A549 (cell line): ENCODE results near the gene ZHX3. TPM values are rescaled to one million over a fixed set of nuclear protein-coding genes. Genes with fewer than 3 reads are reported as not detected.

Experiments used
- ATAC-seq, 2 experiments: fragments of 200-7000 bp in 1 of 2; fragments of >200 bp in 1 of 2; cut with Nextera tagmentation in 1 of 2; cut with Tn5 transposase in 1 of 2; 3 replicates each; pipeline versions ENCODE4 v1.8.0 to v1.9.1; 2018 to 2020; ENCODE audit warnings: mild to moderate bottlenecking in 1 of 2, moderate library complexity in 1 of 2
- CTCF ChIA-PET: fragments of 300-600 bp; sonication (Branson Sonifier 250); formaldehyde crosslinking; extraction: SDS; loops from one replicate; lab custom pipeline; 2021; ENCODE audit warnings: antibody characterized with exemption, inconsistent platforms; lab: Yijun Ruan, JAX
- POLR2A ChIA-PET: fragments of 350-600 bp; formaldehyde crosslinking; extraction: SDS; loops from one replicate; lab custom pipeline; 2021; ENCODE audit warnings: antibody characterized with exemption, inconsistent platforms; lab: Yijun Ruan, JAX
- DNase-seq, 2 experiments: peaks; one replicate each; pipeline versions ENCODE4 v3.0.0 to v3.0.0-alpha.2; 2011 to 2016; ENCODE audit warnings: low read depth in 1 of 2, low spot score in 1 of 2
- FAIRE-seq: peaks from 2 replicates; lab custom pipeline; 2011; peaks lifted over from hg19 to GRCh38; lab: Jason Lieb, UNC
- H3K27ac ChIP-seq, 2 experiments: fragments of >200 bp; sonication (Bioruptor Twin); formaldehyde crosslinking; 3 replicates each; pipeline ENCODE4 v1.5.1; 2016 to 2017
- H3K4me1 ChIP-seq: fragments of >200 bp; sonication (Bioruptor Twin); formaldehyde crosslinking; 3 replicates; pipeline ENCODE4 v1.6.1; 2016
- H3K4me2 ChIP-seq: fragments of >200 bp; sonication (Bioruptor Twin); formaldehyde crosslinking; 3 replicates; pipeline ENCODE4 v1.6.1; 2016
- H3K4me3 ChIP-seq: fragments of >200 bp; sonication (Bioruptor Twin); formaldehyde crosslinking; 3 replicates; pipeline ENCODE4 v1.5.1; 2016
- H3K9me3 ChIP-seq: fragments of >200 bp; sonication (Bioruptor Twin); formaldehyde crosslinking; 3 replicates; pipeline ENCODE4 v1.6.1; 2016
- ATOH8 ChIP-seq: fragments of 250-450 bp; sonication (Bioruptor Pico); IDR thresholded peaks from 2 replicates; pipeline ENCODE4 v1.5.0; 2020; ENCODE audit warnings: low read depth, mild to moderate bottlenecking, moderate library complexity
- BCL3 ChIP-seq: fragments of >200 bp; sonication (Bioruptor Twin); formaldehyde crosslinking; IDR thresholded peaks from 3 replicates; pipeline ENCODE4 v1.6.1; 2016
- BHLHE40 ChIP-seq: IDR thresholded peaks from 2 replicates; pipeline ENCODE4 v1.6.1; 2012; ENCODE audit warnings: low read depth, low read length, inconsistent platforms
- CBX8 ChIP-seq: fragments of 200-600 bp; sonication (generic); IDR thresholded peaks from 2 replicates; pipeline ENCODE4 v1.6.1; 2016
- CHD4 ChIP-seq: fragments of 200-600 bp; sonication (generic); IDR thresholded peaks from 2 replicates; pipeline ENCODE4 v1.6.1; 2016; ENCODE audit warnings: antibody characterized with exemption, mild to moderate bottlenecking, borderline replicate concordance
- CTCF ChIP-seq: fragments of >200 bp; sonication (Bioruptor Twin); formaldehyde crosslinking; IDR thresholded peaks from 3 replicates; pipeline ENCODE4 v1.5.1; 2016
- ELK1 ChIP-seq: fragments of 150-350 bp; IDR thresholded peaks from 2 replicates; pipeline ENCODE4 v1.6.1; 2014; ENCODE audit warnings: low read depth, mild to moderate bottlenecking, low read length
- FOSL2 ChIP-seq, 2 experiments: fragments of 450-650 bp in 1 of 2; fragments of >200 bp in 1 of 2; sonication (Bioruptor Twin) in 1 of 2; formaldehyde crosslinking; IDR thresholded peaks; 2 replicates each; pipeline versions ENCODE4 v1.5.0 to v1.6.1; 2016 to 2020; ENCODE audit warnings: mild to moderate bottlenecking in 1 of 2, moderate library complexity in 1 of 2
- GATA3 ChIP-seq: IDR thresholded peaks from 2 replicates; pipeline ENCODE4 v1.6.1; 2012; ENCODE audit warnings: borderline replicate concordance
- HDAC2 ChIP-seq: fragments of 200-600 bp; sonication (generic); IDR thresholded peaks from 2 replicates; pipeline ENCODE4 v1.6.1; 2016
- HOXA7 ChIP-seq: fragments of 250-450 bp; sonication (Bioruptor Pico); IDR thresholded peaks from 2 replicates; pipeline ENCODE4 v1.5.0; 2020; ENCODE audit warnings: mild to moderate bottlenecking, moderate library complexity
- JUN ChIP-seq, 2 experiments: fragments of >200 bp; sonication (Bioruptor Twin); formaldehyde crosslinking; IDR thresholded peaks; 2 replicates in 1 of 2; 3 replicates in 1 of 2; pipeline ENCODE4 v1.6.1; 2016 to 2017
- KDM1A ChIP-seq: fragments of 200-600 bp; sonication (generic); IDR thresholded peaks from 2 replicates; pipeline ENCODE4 v1.6.1; 2016; ENCODE audit warnings: low read depth, mild to moderate bottlenecking
- MYC ChIP-seq: IDR thresholded peaks from 2 replicates; pipeline ENCODE4 v1.6.1; 2012; ENCODE audit warnings: mild to moderate bottlenecking, inconsistent platforms, low read length, improper control_type of control experiment, borderline replicate concordance
- NPAS2 ChIP-seq: fragments of 250-450 bp; sonication (Bioruptor Pico); IDR thresholded peaks from 2 replicates; pipeline ENCODE4 v1.8.0; 2022; ENCODE audit warnings: mild to moderate bottlenecking, moderate library complexity, borderline replicate concordance
- PBX3 ChIP-seq: IDR thresholded peaks from 2 replicates; pipeline ENCODE4 v1.6.1; 2012
- PHF8 ChIP-seq: fragments of 200-600 bp; sonication (generic); IDR thresholded peaks from 2 replicates; pipeline ENCODE4 v1.6.1; 2016; ENCODE audit warnings: low read depth, mild to moderate bottlenecking, antibody characterized with exemption, moderate library complexity, borderline replicate concordance
- POLR2AphosphoS2 ChIP-seq: conservative IDR thresholded peaks from 2 replicates; pipeline ENCODE4 v1.6.1; 2012; ENCODE audit warnings: low read length, improper control_type of control experiment, inconsistent platforms
- REST ChIP-seq: fragments of 200-600 bp; sonication (generic); IDR thresholded peaks from 2 replicates; pipeline ENCODE4 v1.6.1; 2016; ENCODE audit warnings: antibody characterized with exemption, mild to moderate bottlenecking, moderate library complexity
- SREBF2 ChIP-seq: fragments of 450-650 bp; IDR thresholded peaks from 2 replicates; pipeline ENCODE4 v1.6.1; 2014; ENCODE audit warnings: mild to moderate bottlenecking, moderate library complexity
- USF2 ChIP-seq: fragments of 450-650 bp; IDR thresholded peaks from 2 replicates; pipeline ENCODE4 v1.6.1; 2014; ENCODE audit warnings: antibody characterized with exemption
- WGBS: methylation state at CpG from one replicate; pipeline ENCODE4 v1.1.6; 2017; ENCODE audit errors: missing lambda C conversion rate; 5-methylcytosine and 5-hydroxymethylcytosine counted together
- polyA plus RNA-seq, 4 experiments: library from polyadenylated mRNA; depleted of rRNA in 3 of 4; stranded (reverse); fragments of >200 nt; fragmentation: RNase III in 1 of 4; extraction: RNeasy Plus Mini Kit Qiagen cat#74134 plus additional on column Dnase treatment in 1 of 4; gene quantifications; 2 replicates in 3 of 4; 3 replicates in 1 of 4; pipeline ENCODE4 v1.2.3, GENCODE V29; 2011 to 2017

Gene ZHX3
- polyA plus RNA-seq, 2 of the 4 experiments (the other 2 are of a cell fraction), result 3.6 to 4.1 TPM

GRCh38 chr20:41230136-41230535 lies 87.4 kb downstream of the ZHX3 start:
- POLR2A ChIA-PET, result no interaction called here
- FAIRE-seq (no peak), DNase-seq (no peak), ATAC-seq (no peak)
- H3K9me3 ChIP-seq, result no peaks in the 10 kb centered on the region
- peaks cover 12% of the 10 kb centered on the region for H3K4me1 ChIP-seq
- TF ChIP-seq CTCF (no peak), CBX8 (no peak), KDM1A (no peak), USF2 (no peak), ATOH8 (CRISPR knock-in tag) (no peak), SREBF2 (no peak), POLR2AphosphoS2 (no peak), FOSL2 (IDR thresholded peaks at IDR 0.05) (no peak), FOSL2 (CRISPR knock-in tag; IDR thresholded peaks at IDR 0.05) (no peak), BHLHE40 (no peak)
- no peak overlapping the region for H3K27ac ChIP-seq
- no peak overlapping the region for H3K4me3 ChIP-seq
- CTCF ChIA-PET, result interaction anchor here (0.9 to 1.1 kb wide), 2 partner anchors 262 to 268 kb away, joined by 3 read pairs; no protein-coding TSS in a partner anchor
- H3K4me2 ChIP-seq, result no peak overlapping the region
- WGBS, result 71% methylated on average over 3 of the region's 3 CpGs

GRCh38 chr20:41229259-41229658 lies 88.3 kb downstream of the ZHX3 start:
- no peak overlapping the region for H3K4me3 ChIP-seq
- ATAC-seq, result no peak
- no peak overlapping the region for H3K27ac ChIP-seq
- no peak for FAIRE-seq
- DNase-seq, result no peak
- POLR2A ChIA-PET, result no interaction called here
- H3K4me1 ChIP-seq, result peaks cover 12% of the 10 kb centered on the region
- H3K9me3 ChIP-seq, result no peaks in the 10 kb centered on the region
- TF ChIP-seq PBX3, result no peak
- TF ChIP-seq MYC, result no peak
- no peak for TF ChIP-seq JUN (IDR thresholded peaks at IDR 0.05)
- TF ChIP-seq REST, result no peak
- no peak for TF ChIP-seq BCL3
- no peak for TF ChIP-seq PHF8
- no peak for TF ChIP-seq NPAS2 (CRISPR knock-in tag)
- no peak for TF ChIP-seq CHD4
- no peak for TF ChIP-seq BHLHE40
- no peak for TF ChIP-seq ELK1
- TF ChIP-seq GATA3, result no peak
- TF ChIP-seq ATOH8 (CRISPR knock-in tag), result no peak
- no peak for TF ChIP-seq HDAC2
- no peak for TF ChIP-seq HOXA7 (CRISPR knock-in tag)
- H3K4me2 ChIP-seq, result no peak overlapping the region
- CTCF ChIA-PET, result interaction anchor here (0.9 to 1.1 kb wide), 2 partner anchors 261 to 267 kb away, joined by 3 read pairs; no protein-coding TSS in a partner anchor
